ENCODE results near the gene EEF1E1.

The EEF1E1 gene

DNA sequence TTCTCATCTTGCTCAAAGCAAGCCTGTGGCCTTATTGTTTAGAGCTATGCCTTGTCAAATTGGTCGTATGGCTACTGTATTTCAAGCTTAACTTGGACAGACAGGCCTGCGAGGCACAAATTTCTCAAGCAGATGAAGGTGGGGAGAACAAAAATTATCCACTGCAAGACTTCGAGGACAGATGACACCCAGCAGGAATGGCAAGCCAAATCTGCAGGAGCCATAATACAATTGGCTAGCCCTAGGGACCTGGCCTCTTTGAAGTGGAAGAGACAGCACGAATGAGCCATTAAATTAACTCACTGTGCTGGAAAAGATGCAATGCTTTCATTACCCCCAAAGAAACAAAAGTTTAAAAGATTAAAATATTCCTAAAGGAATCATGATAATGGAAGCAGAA, 33.2 kb downstream of the EEF1E1 start:
- TF ChIP-seq CTCF (IDR thresholded peaks at IDR 0.05) = no peak

DNA sequence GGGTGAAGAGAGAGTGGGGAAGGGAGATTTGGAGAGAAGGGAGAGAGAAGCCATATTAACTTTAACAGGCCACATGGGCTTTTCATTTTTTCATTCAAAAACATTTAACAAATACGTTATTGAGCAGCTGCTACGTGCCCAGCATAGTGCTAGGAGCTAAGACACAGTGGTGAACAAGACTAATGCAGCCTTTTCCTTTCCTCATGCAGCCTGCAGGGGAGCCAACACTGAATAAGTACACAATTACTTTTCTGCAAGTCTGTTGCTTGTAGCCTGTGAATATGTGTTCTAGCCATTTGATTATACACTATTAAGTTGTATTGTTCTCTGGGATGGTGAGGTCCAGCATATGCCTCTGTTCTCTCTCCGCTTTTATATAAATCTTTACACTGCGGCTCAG, 36.2 kb downstream of the EEF1E1 start:
- TF ChIP-seq CTCF (IDR thresholded peaks at IDR 0.05) = no peak

- TF ChIP-seq CTCF (IDR thresholded peaks at IDR 0.05) = no peak
Observed at GRCh38 chr6:8065519-8065911, 36.8 kb downstream of the EEF1E1 start.

GRCh38 chr6:8064638-8065518, 37.5 kb downstream of the EEF1E1 start:
- TF ChIP-seq CTCF (IDR thresholded peaks at IDR 0.05) = no peak

DNA sequence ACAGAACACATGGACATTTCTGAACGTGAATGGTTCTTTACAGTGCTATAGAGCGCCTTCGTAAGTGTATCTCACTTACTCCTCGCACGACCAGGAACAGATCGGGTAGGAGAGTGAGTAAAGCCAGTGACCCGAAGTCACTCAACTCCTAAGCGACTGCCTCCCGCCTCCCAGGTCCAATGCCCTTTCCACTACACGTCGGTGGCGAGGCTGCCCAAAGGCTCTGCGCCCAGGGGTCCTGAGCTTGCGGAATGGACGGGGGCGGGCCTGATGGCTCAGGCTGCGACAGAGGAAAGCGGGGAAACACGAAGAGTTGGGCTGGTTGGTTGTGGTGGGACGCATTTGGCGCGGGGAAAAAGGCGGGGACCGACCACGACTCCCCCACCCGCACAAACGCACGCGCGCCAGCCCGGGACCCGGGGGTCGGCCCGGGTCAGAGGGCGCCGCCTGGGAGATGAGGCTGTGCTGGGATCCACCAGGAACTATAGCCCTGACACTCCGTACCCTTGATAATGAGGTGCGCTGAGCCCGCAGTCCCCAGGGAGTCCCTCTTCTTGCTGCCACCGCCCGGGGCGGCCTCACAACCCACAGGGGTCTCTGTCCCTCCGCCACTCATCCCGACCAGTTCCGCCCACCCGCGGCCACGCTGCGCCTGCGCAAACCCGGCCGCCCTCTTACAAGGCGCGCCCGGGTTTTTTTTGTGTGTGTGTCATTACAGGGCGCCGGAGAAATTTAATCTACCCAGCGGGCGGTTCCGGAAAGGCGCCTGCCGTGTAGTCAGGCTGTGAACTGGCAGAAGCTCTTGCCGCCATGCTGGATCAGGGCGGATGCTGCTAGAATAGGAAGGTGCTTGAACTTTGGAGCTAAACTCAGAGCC, 38.3 kb downstream of the EEF1E1 start, which contains the start of gene BLOC1S5:
Gene BLOC1S5 (minus strand): TSS at position 629 of the 877 bp plus-strand sequence. CDS start 13 bp downstream, at position 616.
- TF ChIP-seq CTCF (IDR thresholded peaks at IDR 0.05) = no peak

DNA sequence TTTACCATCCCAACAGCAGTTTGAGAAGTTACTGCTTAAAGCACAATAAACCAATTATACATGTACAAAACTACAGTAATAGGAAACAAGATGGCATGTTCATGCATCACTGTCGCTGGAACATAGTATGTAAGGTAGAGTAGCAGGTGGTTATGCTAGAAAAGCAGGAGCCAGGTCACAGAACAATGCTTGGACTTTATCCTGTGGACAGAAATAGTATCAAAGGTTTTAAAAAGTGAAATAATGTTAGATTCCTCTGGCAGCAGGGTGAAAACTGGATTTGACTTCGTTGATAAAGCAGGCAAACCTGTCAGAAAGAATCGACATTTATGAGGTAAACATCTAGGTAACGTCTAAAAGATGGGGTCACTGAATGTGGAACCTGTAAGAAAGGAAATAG, 40.6 kb downstream of the EEF1E1 start:
- no peak for TF ChIP-seq CTCF (IDR thresholded peaks at IDR 0.05)

DNA sequence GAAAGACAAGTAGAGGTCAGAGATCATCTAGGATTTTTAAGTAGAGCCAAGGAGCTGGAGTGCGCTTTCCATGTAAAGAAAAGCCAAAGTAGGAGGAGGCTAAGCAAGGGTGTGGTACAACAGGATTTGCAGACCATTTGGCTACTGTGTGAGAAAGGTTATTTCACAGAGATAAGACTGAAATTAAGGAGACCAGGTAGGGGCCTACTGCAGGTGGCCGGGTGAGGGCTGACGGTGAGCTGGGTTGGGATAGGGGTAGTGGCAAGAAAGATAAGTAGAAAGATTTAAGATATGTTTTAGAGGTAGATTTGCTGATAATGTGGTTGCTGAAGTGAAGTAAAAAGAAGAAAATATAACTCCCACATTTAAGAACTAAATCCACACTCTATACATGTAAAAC, 42.0 kb downstream of the EEF1E1 start:
- no peak for TF ChIP-seq CTCF (IDR thresholded peaks at IDR 0.05)
